Measurements from ENCODE around the gene TFPI.

GRCh38 chr2:187542123-187542522 is 12.1 kb downstream of the TFPI start:
- no peak for TF ChIP-seq POLR2A (IDR thresholded peaks at IDR 0.05; ENCODE audit: low read length)
- no peak for TF ChIP-seq GATA1 (IDR thresholded peaks at IDR 0.05; ENCODE audit: low read depth, low read length)

Data from erythroblast (primary cell).